HL-60/S4 (cell line): ENCODE data around the gene MICA.
"Not testable (repeated sequence)": the region's sequence is repeated elsewhere in the genome, so short reads cannot be mapped to it uniquely, and the experiment has no call there.

ENCODE experiments used
- in situ Hi-C: fragments of 300-500 bp; cut with MboI; formaldehyde crosslinking; loops from 2 replicates; pipeline ENCODE4 v1.14.3; 2022; ENCODE audit warnings: low sequenced_read_pairs

MICA gene

GRCh38 chr6:31405996-31406395, 2.6 kb downstream of the MICA start:
- in situ Hi-C loops = no loop called here

- in situ Hi-C loops = no loop called here
These were observed 4.3 kb downstream of the MICA start for GRCh38 chr6:31407699-31408098.

- in situ Hi-C loops = no loop called here
These were observed 9.1 kb downstream of the MICA start for GRCh38 chr6:31412506-31412905.

- in situ Hi-C loops = not testable (repeated sequence)
These were observed 10.9 kb downstream of the MICA start for GRCh38 chr6:31414148-31414770.

GRCh38 chr6:31414771-31415265, 11.4 kb downstream of the MICA start:
- in situ Hi-C loops = no loop called here

- in situ Hi-C loops = no loop called here
These were observed 13.1 kb downstream of the MICA start for GRCh38 chr6:31416394-31417014.

GRCh38 chr6:31418251-31418650, 14.9 kb downstream of the MICA start:
- in situ Hi-C loops = no loop called here

- in situ Hi-C loops = no loop called here
These were observed 16.4 kb downstream of the MICA start for GRCh38 chr6:31419842-31420241.

- in situ Hi-C loops = no loop called here
These were observed 17.2 kb downstream of the MICA start for GRCh38 chr6:31420546-31420945.

- in situ Hi-C loops = no loop called here
These were observed 19.2 kb downstream of the MICA start for GRCh38 chr6:31422587-31422986.

- in situ Hi-C loops = no loop called here
These were observed 20.2 kb downstream of the MICA start for GRCh38 chr6:31423550-31423949.

- in situ Hi-C loops = no loop called here
These were observed 23.3 kb downstream of the MICA start for GRCh38 chr6:31426395-31427354.

- in situ Hi-C loops = no loop called here
These were observed 27.1 kb downstream of the MICA start for GRCh38 chr6:31430449-31430848.

GRCh38 chr6:31435051-31435450, 31.7 kb downstream of the MICA start:
- in situ Hi-C loops = not testable (repeated sequence)

- in situ Hi-C loops = no loop called here
These were observed 34.8 kb downstream of the MICA start for GRCh38 chr6:31438222-31438621.

GRCh38 chr6:31438677-31439076, 35.3 kb downstream of the MICA start:
- in situ Hi-C loops = no loop called here

- in situ Hi-C loops = loop anchor here (10.0 kb wide), 1 partner anchor 47 kb away; no protein-coding TSS in a partner anchor
These were observed 38.2 kb downstream of the MICA start for GRCh38 chr6:31441365-31442267.

- in situ Hi-C loops = loop anchor here (10.0 kb wide), 1 partner anchor 52 kb away; no protein-coding TSS in a partner anchor
These were observed 43.1 kb downstream of the MICA start for GRCh38 chr6:31446481-31446880.

GRCh38 chr6:31446999-31447789, 43.8 kb downstream of the MICA start:
- in situ Hi-C loops = loop anchor here (10.0 kb wide), 1 partner anchor 52 kb away; no protein-coding TSS in a partner anchor
